Keratinocyte (primary cell): Measurements from ENCODE around the gene RGS3. TPM values are rescaled to one million over a fixed set of nuclear protein-coding genes. Genes with fewer than 3 reads are reported as not detected.

Experiments
- DNase-seq: peaks from one replicate; pipeline ENCODE4 v3.0.0-alpha.2; 2011; ENCODE audit warnings: low read depth, missing footprints, low spot score
- FAIRE-seq: peaks from 2 replicates; lab custom pipeline; 2011; peaks lifted over from hg19 to GRCh38; lab: Jason Lieb, UNC
- H2AFZ ChIP-seq: 2 replicates; pipeline ENCODE4 v1.6.0; 2012; ENCODE audit warnings: low read length, control low read depth, inconsistent platforms; ENCODE audit not compliant: control insufficient read depth
- H3K27ac ChIP-seq: 2 replicates; pipeline ENCODE4 v1.5.1; 2011; ENCODE audit warnings: low read length; ENCODE audit not compliant: control insufficient read depth, insufficient read depth
- H3K27me3 ChIP-seq: 3 replicates; pipeline ENCODE4 v1.6.0; 2011; ENCODE audit warnings: low read length; ENCODE audit not compliant: control insufficient read depth, insufficient read depth; ENCODE audit errors: extremely low read depth
- H3K36me3 ChIP-seq, 2 experiments: 2 replicates in 1 of 2; 3 replicates in 1 of 2; pipeline ENCODE4 v1.5.1; 2011; ENCODE audit warnings: low read length in 2 of 2, mild to moderate bottlenecking in 1 of 2; ENCODE audit not compliant: control insufficient read depth in 2 of 2, insufficient read depth in 2 of 2; ENCODE audit errors: extremely low read depth in 1 of 2
- H3K4me1 ChIP-seq: 3 replicates; pipeline ENCODE4 v1.5.1; 2011; ENCODE audit warnings: low read length; ENCODE audit not compliant: control insufficient read depth, insufficient read depth; ENCODE audit errors: extremely low read depth
- H3K4me2 ChIP-seq: 3 replicates; pipeline ENCODE4 v1.6.0; 2011; ENCODE audit warnings: low read depth, low read length; ENCODE audit not compliant: control insufficient read depth, insufficient read depth; ENCODE audit errors: extremely low read depth
- H3K4me3 ChIP-seq, 3 experiments: fragments of 200-600 bp in 1 of 3; sonication (generic) in 1 of 3; 2 replicates in 2 of 3; 3 replicates in 1 of 3; pipeline ENCODE4 v1.5.1; 2011 to 2016; ENCODE audit warnings: low read length in 3 of 3, mild to moderate bottlenecking in 3 of 3, control low read depth in 2 of 3, inconsistent platforms in 1 of 3, low read depth in 1 of 3, mixed read lengths in 1 of 3, mixed run types in 1 of 3, moderate library complexity in 1 of 3; ENCODE audit not compliant: control insufficient read depth in 2 of 3, insufficient read depth in 2 of 3; ENCODE audit errors: extremely low read depth in 1 of 3
- H3K79me2 ChIP-seq: 2 replicates; pipeline ENCODE4 v1.6.0; 2012; ENCODE audit warnings: low read length; ENCODE audit not compliant: control insufficient read depth, insufficient read depth
- H3K9ac ChIP-seq: 3 replicates; pipeline ENCODE4 v1.6.0; 2011; ENCODE audit warnings: low read length; ENCODE audit not compliant: control insufficient read depth, insufficient read depth; ENCODE audit errors: extremely low read depth
- H3K9me1 ChIP-seq: 3 replicates; pipeline ENCODE4 v1.6.0; 2011; ENCODE audit warnings: low read length; ENCODE audit not compliant: control insufficient read depth, insufficient read depth; ENCODE audit errors: extremely low read depth
- H3K9me3 ChIP-seq: 2 replicates; pipeline ENCODE4 v1.5.1; 2012; ENCODE audit warnings: low read depth, low read length; ENCODE audit not compliant: control insufficient read depth
- H4K20me1 ChIP-seq: 3 replicates; pipeline ENCODE4 v1.6.0; 2011; ENCODE audit warnings: low read length; ENCODE audit not compliant: control insufficient read depth, insufficient read depth; ENCODE audit errors: extremely low read depth
- CTCF ChIP-seq, 3 experiments: IDR thresholded peaks in 1 of 3; conservative IDR thresholded peaks in 1 of 3; optimal IDR thresholded peaks in 1 of 3; 2 replicates in 2 of 3; 3 replicates in 1 of 3; pipeline versions ENCODE3 to v1.5.1; 2011; ENCODE audit warnings: low read length in 3 of 3, mild to moderate bottlenecking in 3 of 3, moderate library complexity in 2 of 3, control low read depth in 1 of 3, inconsistent platforms in 1 of 3; ENCODE audit not compliant: insufficient read depth in 2 of 3; ENCODE audit errors: extremely low read depth in 1 of 3
- EZH2 ChIP-seq: IDR thresholded peaks from one replicate; pipeline ENCODE4 v1.6.1; 2012; ENCODE audit warnings: inconsistent platforms, mild to moderate bottlenecking, low read length, moderate library complexity
- dilution Hi-C: fragments of 300-500 bp; cut with MboI; formaldehyde crosslinking; loops from one replicate; pipeline ENCODE4 v1.7.0; 2020; ENCODE audit warnings: low sequenced_read_pairs; ENCODE audit not compliant: extremely low pct_ligation_motif_present
- polyA plus RNA-seq, 5 experiments: library from polyadenylated mRNA; depleted of rRNA in 3 of 5; stranded (reverse) in 3 of 5; stranded (forward) in 1 of 5; unstranded in 1 of 5; fragments of >200 nt; gene quantifications; 1 replicate in 1 of 5; 2 replicates in 3 of 5; 3 replicates in 1 of 5; pipeline versions ENCODE4 v1.2.1 to v1.2.3, GENCODE V29; 2011 to 2012; ENCODE audit warnings: missing spikeins in 2 of 5, low read depth in 1 of 5, low replicate concordance in 1 of 5

The RGS3 gene
- polyA plus RNA-seq, 1 donor (not counting 4 experiments of a cell fraction or from before 2014, with no cell fraction given): 19.6 TPM

- Histone ChIP-seq H3K4me3 (no peak overlapping the region), H3K4me1 (peaks cover 35% of the 10 kb centered on the region), H3K9ac (no peak overlapping the region), H3K27me3 (no peaks in the 10 kb centered on the region), H3K9me1 (peaks cover 3% of the 10 kb centered on the region), H4K20me1 (no peaks in the 10 kb centered on the region), H3K4me2 (no peak overlapping the region), H3K27ac (no peak overlapping the region), H2AFZ (no peak overlapping the region), H3K79me2 (peaks cover 4% of the 10 kb centered on the region), H3K9me3 (no peaks in the 10 kb centered on the region), H3K36me3 (peaks cover 23 to 25% of the 10 kb centered on the region in 2 experiments)
- TF ChIP-seq CTCF (optimal IDR thresholded peaks at IDR 0.05 in 1 of 3, IDR thresholded peaks at IDR 0.05 in 1 of 3, conservative IDR thresholded peaks at IDR 0.05 in 1 of 3; ENCODE audit: extremely low read depth in 1 of 3, insufficient read depth in 2 of 3, low read length in 3 of 3) (no peak), EZH2 (no peak)
- dilution Hi-C loops: no loop called here
- FAIRE-seq (no peak), DNase-seq (no peak)
Measured at GRCh38 chr9:113600023-113600823, 136.7 kb downstream of the RGS3 start.

GRCh38 chr9:113600871-113601614, 137.5 kb downstream of the RGS3 start:
- H3K79me2 ChIP-seq: no peaks in the 10 kb centered on the region
- H3K36me3 ChIP-seq: peaks cover 16 to 19% of the 10 kb centered on the region in 2 experiments
- H3K4me1 ChIP-seq: peaks cover 35% of the 10 kb centered on the region
- TF ChIP-seq EZH2 (no peak), CTCF (optimal IDR thresholded peaks at IDR 0.05 in 1 of 3, IDR thresholded peaks at IDR 0.05 in 1 of 3, conservative IDR thresholded peaks at IDR 0.05 in 1 of 3; ENCODE audit: extremely low read depth in 1 of 3, insufficient read depth in 2 of 3, low read length in 3 of 3) (no peak)
- dilution Hi-C loops: no loop called here
- no peak overlapping the region for H3K9ac ChIP-seq
- H2AFZ ChIP-seq: no peak overlapping the region
- H4K20me1 ChIP-seq: no peaks in the 10 kb centered on the region
- H3K27ac ChIP-seq: no peak overlapping the region
- peaks cover 3% of the 10 kb centered on the region for H3K9me1 ChIP-seq
- H3K27me3 ChIP-seq: no peaks in the 10 kb centered on the region
- no peaks in the 10 kb centered on the region for H3K9me3 ChIP-seq
- no peak overlapping the region for H3K4me3 ChIP-seq
- no peak overlapping the region for H3K4me2 ChIP-seq
- FAIRE-seq (no peak), DNase-seq (no peak)
